ENCODE measurements around the gene MACROD2.
"Not testable (repeated sequence)": the region's sequence is repeated elsewhere in the genome, so short reads cannot be mapped to it uniquely, and the experiment has no call there.

GRCh38 chr20:14467104-14467827, 471.9 kb downstream of the MACROD2 start:
- not testable (repeated sequence) for TF ChIP-seq CTCF (conservative IDR thresholded peaks at IDR 0.05); ZFX (IDR thresholded peaks at IDR 0.05)
